ENCODE measurements around the gene KRTAP4-11.
"Not testable (repeated sequence)": the region's sequence is repeated elsewhere in the genome, so short reads cannot be mapped to it uniquely, and the experiment has no call there.

Gene KRTAP4-11

DNA sequence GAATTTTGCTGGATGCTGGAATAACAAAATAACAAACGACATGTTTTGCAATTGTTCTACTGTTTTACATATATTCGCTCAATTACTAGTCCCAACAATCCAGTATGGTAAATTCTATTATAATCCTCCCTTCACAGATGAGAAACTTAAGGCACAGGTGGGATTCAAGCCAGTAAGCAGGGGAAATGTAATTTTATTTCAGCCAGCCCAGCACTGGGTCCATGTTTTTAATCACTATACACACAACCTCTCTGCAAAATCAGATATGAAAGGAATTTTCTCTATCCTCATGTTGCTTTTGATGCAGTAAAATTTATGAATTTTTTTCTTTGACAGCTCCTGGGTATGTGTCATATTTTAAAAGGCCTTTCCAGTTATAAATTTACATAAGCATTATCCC lies 27.1 kb upstream of the KRTAP4-11 start:
- no peak overlapping the region for H3K9ac ChIP-seq (ENCODE audit: low read depth, low read length)

GRCh38 chr17:41144846-41145245 lies 26.7 kb upstream of the KRTAP4-11 start:
- Histone ChIP-seq H3K4me1 (ENCODE audit: control insufficient read depth, insufficient read depth, low read length) (no peaks in the 10 kb centered on the region), H3K27me3 (ENCODE audit: control insufficient read depth, insufficient read depth, low read length) (no peaks in the 10 kb centered on the region), H3K9ac (ENCODE audit: low read depth, low read length) (no peak overlapping the region), H3K36me3 (ENCODE audit: insufficient read depth, low read length) (no peaks in the 10 kb centered on the region), H3K9me3 (replicated peaks; ENCODE audit: low read length) (peaks cover 7% of the 10 kb centered on the region), H3K4me2 (ENCODE audit: low read length) (no peak overlapping the region), H3K4me3 (ENCODE audit: low read length) (no peak overlapping the region)

More for the DNA sequence above, 27.1 kb upstream of the KRTAP4-11 start:
- Histone ChIP-seq H3K4me2 (ENCODE audit: low read length) (no peak overlapping the region), H3K4me3 (ENCODE audit: low read length) (no peak overlapping the region), H3K27me3 (ENCODE audit: control insufficient read depth, insufficient read depth, low read length) (no peaks in the 10 kb centered on the region), H3K4me1 (ENCODE audit: control insufficient read depth, insufficient read depth, low read length) (no peaks in the 10 kb centered on the region), H3K36me3 (ENCODE audit: insufficient read depth, low read length) (no peaks in the 10 kb centered on the region), H3K9me3 (replicated peaks; ENCODE audit: low read length) (peaks cover 7% of the 10 kb centered on the region)

GRCh38 chr17:41141361-41141760 lies 23.2 kb upstream of the KRTAP4-11 start:
- Histone ChIP-seq H3K4me1 (ENCODE audit: control insufficient read depth, insufficient read depth, low read length) (no peaks in the 10 kb centered on the region), H3K9ac (ENCODE audit: low read depth, low read length) (peak overlapping the region; percentile 3), H3K36me3 (ENCODE audit: insufficient read depth, low read length) (no peaks in the 10 kb centered on the region), H3K9me3 (replicated peaks; ENCODE audit: low read length) (peaks cover 7% of the 10 kb centered on the region), H3K27me3 (ENCODE audit: control insufficient read depth, insufficient read depth, low read length) (no peaks in the 10 kb centered on the region), H3K4me2 (ENCODE audit: low read length) (no peak overlapping the region), H3K4me3 (ENCODE audit: low read length) (no peak overlapping the region)

- H3K4me2 ChIP-seq (ENCODE audit: low read length): no peak within 1 kb of the TSS
- no peaks in the 10 kb centered on the region for H3K36me3 ChIP-seq (ENCODE audit: insufficient read depth, low read length)
- peak within 1 kb of the TSS; percentile 3 for H3K9ac ChIP-seq (ENCODE audit: low read depth, low read length)
- H3K4me1 ChIP-seq (ENCODE audit: control insufficient read depth, insufficient read depth, low read length): no peaks in the 10 kb centered on the region
- H3K27me3 ChIP-seq (ENCODE audit: control insufficient read depth, insufficient read depth, low read length): no peaks in the 10 kb centered on the region
- no peak within 1 kb of the TSS for H3K4me3 ChIP-seq (ENCODE audit: low read length)
- peaks cover 7% of the 10 kb centered on the region for H3K9me3 ChIP-seq (replicated peaks; ENCODE audit: low read length)
Observed at GRCh38 chr17:41140360-41141131, 22.4 kb upstream of the KRTAP4-11 start, which contains the start of gene KRTAP4-6. Gene KRTAP4-6, minus strand, starts transcription at chr17:41140544. Its CDS starts 57 bp downstream, at chr17:41140487.

DNA sequence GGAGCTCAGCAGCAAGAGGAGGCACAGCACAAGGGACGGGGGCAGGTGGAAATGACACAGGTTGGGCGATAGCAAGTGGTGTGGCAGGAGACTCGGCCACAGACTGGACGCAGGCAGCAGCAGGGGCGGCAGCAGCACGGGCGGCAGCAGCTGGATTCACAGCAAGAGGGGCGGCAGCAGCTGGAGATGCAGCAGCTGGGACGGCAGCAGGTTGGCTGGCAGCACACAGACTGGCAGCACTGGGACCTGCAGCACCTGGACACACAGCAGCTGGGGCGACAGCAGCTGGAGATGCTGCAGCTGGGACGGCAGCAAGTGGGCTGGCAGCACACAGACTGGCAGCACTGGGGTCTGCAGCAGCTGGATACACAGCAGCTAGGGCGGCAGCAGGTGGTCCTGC lies 21.7 kb upstream of the KRTAP4-11 start:
- not testable (repeated sequence) for H3K36me3 ChIP-seq (ENCODE audit: insufficient read depth, low read length); H3K9me3 ChIP-seq (replicated peaks; ENCODE audit: low read length); H3K4me3 ChIP-seq (ENCODE audit: low read length); H3K4me1 ChIP-seq (ENCODE audit: control insufficient read depth, insufficient read depth, low read length); H3K27me3 ChIP-seq (ENCODE audit: control insufficient read depth, insufficient read depth, low read length); H3K9ac ChIP-seq (ENCODE audit: low read depth, low read length); H3K4me2 ChIP-seq (ENCODE audit: low read length)

GRCh38 chr17:41133880-41134735 lies 15.9 kb upstream of the KRTAP4-11 start:
- H3K9ac ChIP-seq (ENCODE audit: low read depth, low read length): no peak overlapping the region
- H3K4me3 ChIP-seq (ENCODE audit: low read length): no peak overlapping the region
- no peaks in the 10 kb centered on the region for H3K27me3 ChIP-seq (ENCODE audit: control insufficient read depth, insufficient read depth, low read length)
- peaks cover 26% of the 10 kb centered on the region for H3K4me1 ChIP-seq (ENCODE audit: control insufficient read depth, insufficient read depth, low read length)
- H3K36me3 ChIP-seq (ENCODE audit: insufficient read depth, low read length): no peaks in the 10 kb centered on the region
- no peak overlapping the region for H3K4me2 ChIP-seq (ENCODE audit: low read length)
- H3K9me3 ChIP-seq (replicated peaks; ENCODE audit: low read length): no peaks in the 10 kb centered on the region

- Histone ChIP-seq H3K9me3 (replicated peaks; ENCODE audit: low read length) (no peaks in the 10 kb centered on the region), H3K4me2 (ENCODE audit: low read length) (peak overlapping the region; percentile 14), H3K36me3 (ENCODE audit: insufficient read depth, low read length) (no peaks in the 10 kb centered on the region), H3K27me3 (ENCODE audit: control insufficient read depth, insufficient read depth, low read length) (no peaks in the 10 kb centered on the region), H3K4me3 (ENCODE audit: low read length) (no peak overlapping the region), H3K4me1 (ENCODE audit: control insufficient read depth, insufficient read depth, low read length) (peaks cover 26% of the 10 kb centered on the region), H3K9ac (ENCODE audit: low read depth, low read length) (no peak overlapping the region)
Observed at GRCh38 chr17:41131979-41132378, 13.8 kb upstream of the KRTAP4-11 start.

DNA sequence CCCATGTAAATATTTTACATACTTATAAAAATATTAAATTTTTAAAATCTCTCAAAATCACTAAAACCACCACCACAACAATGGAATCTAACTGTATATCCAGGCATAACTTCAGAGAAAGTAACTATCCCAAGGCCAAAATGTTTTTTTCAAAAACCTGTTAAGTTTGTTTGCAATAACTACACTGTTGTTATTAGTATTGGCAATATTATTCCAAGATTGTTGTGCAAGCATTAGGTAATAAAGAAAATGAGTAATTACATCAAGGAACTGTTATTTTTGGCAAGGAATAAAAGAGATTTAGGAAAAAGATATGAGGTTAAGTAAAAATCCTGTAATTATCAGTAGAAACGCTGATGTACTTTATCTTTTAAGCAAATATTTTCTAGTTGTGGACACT lies 9.2 kb upstream of the KRTAP4-11 start:
- H3K27me3 ChIP-seq (ENCODE audit: control insufficient read depth, insufficient read depth, low read length): no peaks in the 10 kb centered on the region
- H3K36me3 ChIP-seq (ENCODE audit: insufficient read depth, low read length): no peaks in the 10 kb centered on the region
- no peaks in the 10 kb centered on the region for H3K9me3 ChIP-seq (replicated peaks; ENCODE audit: low read length)
- H3K9ac ChIP-seq (ENCODE audit: low read depth, low read length): no peak overlapping the region
- H3K4me1 ChIP-seq (ENCODE audit: control insufficient read depth, insufficient read depth, low read length): peaks cover 17% of the 10 kb centered on the region
- no peak overlapping the region for H3K4me2 ChIP-seq (ENCODE audit: low read length)
- H3K4me3 ChIP-seq (ENCODE audit: low read length): no peak overlapping the region

DNA sequence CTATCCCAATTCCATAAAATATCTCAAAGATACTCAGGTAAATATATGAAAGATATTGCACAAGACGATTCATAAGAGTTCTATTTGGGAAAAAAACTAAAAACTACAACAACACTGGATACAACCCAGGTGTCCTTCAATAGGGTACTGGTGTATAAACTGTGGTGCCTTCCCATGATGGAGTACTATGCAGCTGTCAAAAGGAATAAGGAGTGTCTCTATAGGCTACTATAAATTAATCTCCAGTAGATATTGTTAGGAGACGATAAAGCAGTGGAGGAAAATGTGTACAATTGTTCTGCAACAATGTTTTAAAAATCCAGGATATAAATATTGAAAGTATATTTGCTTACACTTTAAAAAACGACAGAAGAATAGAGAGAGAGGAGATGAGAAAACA lies 8.2 kb upstream of the KRTAP4-11 start:
- Histone ChIP-seq H3K9ac (ENCODE audit: low read depth, low read length) (no peak overlapping the region), H3K4me2 (ENCODE audit: low read length) (no peak overlapping the region), H3K4me1 (ENCODE audit: control insufficient read depth, insufficient read depth, low read length) (peaks cover 7% of the 10 kb centered on the region), H3K27me3 (ENCODE audit: control insufficient read depth, insufficient read depth, low read length) (no peaks in the 10 kb centered on the region), H3K36me3 (ENCODE audit: insufficient read depth, low read length) (no peaks in the 10 kb centered on the region), H3K4me3 (ENCODE audit: low read length) (no peak overlapping the region), H3K9me3 (replicated peaks; ENCODE audit: low read length) (no peaks in the 10 kb centered on the region)

DNA sequence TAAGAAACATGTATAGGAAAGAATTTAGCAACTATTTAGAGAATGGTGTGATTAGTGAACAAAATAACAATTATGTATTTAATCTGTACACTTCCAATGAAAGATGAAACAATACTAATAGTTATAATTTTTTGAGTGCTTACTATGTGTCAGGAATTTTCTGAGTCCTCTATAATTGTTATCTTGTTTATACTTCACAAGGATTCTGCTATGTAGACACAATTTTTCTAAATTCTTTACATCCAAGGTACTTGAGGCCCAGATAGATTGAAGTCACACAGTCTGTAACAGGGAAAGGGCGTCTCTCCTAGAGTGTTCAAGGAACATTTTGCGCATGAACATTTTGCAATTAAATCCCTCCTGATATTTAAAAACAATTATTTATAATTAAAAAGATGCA lies 6.9 kb upstream of the KRTAP4-11 start:
- no peak overlapping the region for H3K4me3 ChIP-seq (ENCODE audit: low read length)
- H3K4me1 ChIP-seq (ENCODE audit: control insufficient read depth, insufficient read depth, low read length): peaks cover 4% of the 10 kb centered on the region
- H3K36me3 ChIP-seq (ENCODE audit: insufficient read depth, low read length): no peaks in the 10 kb centered on the region
- no peak overlapping the region for H3K9ac ChIP-seq (ENCODE audit: low read depth, low read length)
- H3K4me2 ChIP-seq (ENCODE audit: low read length): no peak overlapping the region
- H3K27me3 ChIP-seq (ENCODE audit: control insufficient read depth, insufficient read depth, low read length): no peaks in the 10 kb centered on the region
- no peaks in the 10 kb centered on the region for H3K9me3 ChIP-seq (replicated peaks; ENCODE audit: low read length)

GRCh38 chr17:41123991-41124371 lies 5.8 kb upstream of the KRTAP4-11 start, which contains the start of gene KRTAP4-12:
Gene KRTAP4-12, minus strand, starts transcription at chr17:41124182. Its CDS starts 60 bp downstream, at chr17:41124122.
- H3K36me3 ChIP-seq (ENCODE audit: insufficient read depth, low read length); H3K27me3 ChIP-seq (ENCODE audit: control insufficient read depth, insufficient read depth, low read length); H3K4me2 ChIP-seq (ENCODE audit: low read length); H3K9ac ChIP-seq (ENCODE audit: low read depth, low read length); H3K4me1 ChIP-seq (ENCODE audit: control insufficient read depth, insufficient read depth, low read length); H3K4me3 ChIP-seq (ENCODE audit: low read length); H3K9me3 ChIP-seq (replicated peaks; ENCODE audit: low read length): not testable (repeated sequence)

All from skeletal muscle satellite cell (primary cell).